GM19452 (cell line): ENCODE data around the gene DMAC1.

Experiments
- ATAC-seq: cut with Tn5 transposase; IDR thresholded peaks from one replicate; pipeline ENCODE4 v1.9.1; 2021; ENCODE audit not compliant: unreplicated experiment

The DMAC1 gene

DNA sequence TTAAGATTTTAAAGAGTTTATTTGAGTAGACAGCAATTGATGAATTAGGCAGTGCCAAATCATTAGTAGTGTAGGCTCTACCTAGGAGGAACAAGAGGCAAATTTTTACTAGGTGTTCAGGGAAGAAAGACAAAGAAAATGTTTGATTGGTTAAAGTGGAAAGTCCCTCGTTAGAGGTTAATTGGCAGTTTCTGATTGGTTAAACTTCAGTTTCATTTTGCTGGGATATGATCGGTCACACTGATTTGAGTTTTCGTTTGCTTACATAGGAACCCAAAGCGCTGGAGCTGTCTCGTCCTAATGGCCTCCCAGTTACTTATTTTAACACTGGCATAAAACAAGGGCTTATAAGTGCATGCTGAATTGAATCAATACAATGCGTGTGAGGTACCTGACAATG lies 15.1 kb downstream of the DMAC1 start:
- ATAC-seq, result no peak

DNA sequence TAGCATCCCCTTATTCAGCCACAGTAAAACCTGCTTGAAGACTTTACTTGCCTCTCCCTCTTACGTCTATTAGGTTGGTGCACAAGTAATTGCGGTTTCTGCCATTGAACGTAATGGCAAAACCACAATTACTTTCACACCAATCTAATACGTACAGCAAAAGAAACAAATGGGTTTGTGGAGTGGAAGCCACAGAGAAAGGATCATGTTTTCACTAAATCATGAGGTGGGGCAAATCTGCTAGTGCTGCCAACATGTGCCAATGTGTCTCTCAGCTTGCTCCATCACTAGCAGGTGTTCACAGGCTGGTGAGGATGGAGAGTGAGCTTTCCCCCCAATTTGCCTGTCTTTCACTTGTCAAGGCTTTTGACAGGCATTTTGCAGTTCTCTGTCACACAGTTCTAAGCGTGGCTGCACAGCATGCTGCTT lies 15.9 kb downstream of the DMAC1 start:
- ATAC-seq, result no peak

DNA sequence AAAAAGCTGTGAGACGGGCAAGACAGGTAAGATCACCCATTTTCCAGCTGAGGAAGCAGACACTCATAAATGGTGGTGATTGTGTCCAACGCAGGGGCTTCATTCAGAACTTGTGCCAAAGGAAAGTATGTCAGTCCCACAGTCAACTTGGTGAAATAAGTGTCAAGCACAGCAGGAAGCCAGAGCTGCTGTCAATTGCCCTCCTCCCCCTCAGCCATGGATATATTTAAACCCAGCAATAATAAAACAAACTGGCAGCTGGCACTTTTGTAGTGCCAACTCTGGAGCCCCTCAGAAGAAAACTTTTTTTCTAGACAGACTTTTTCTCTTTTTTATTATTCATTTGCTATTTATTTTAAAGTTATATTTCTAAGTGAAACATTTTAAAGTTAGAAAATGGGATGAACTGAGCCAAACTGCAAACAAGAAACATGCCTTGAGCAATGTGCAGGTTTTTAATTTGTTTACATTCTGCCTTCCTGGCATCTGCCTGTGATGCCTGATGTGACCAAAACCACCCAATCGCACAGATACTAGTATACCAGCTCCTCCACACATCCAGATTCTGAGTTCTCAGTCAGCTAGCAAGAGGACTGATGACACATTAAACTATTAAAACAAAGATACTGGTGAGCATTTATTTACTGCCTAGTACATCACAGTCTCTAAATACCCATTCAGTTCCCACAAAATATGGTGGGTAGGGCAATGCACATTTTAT lies 17.0 kb downstream of the DMAC1 start:
- no peak for ATAC-seq

DNA sequence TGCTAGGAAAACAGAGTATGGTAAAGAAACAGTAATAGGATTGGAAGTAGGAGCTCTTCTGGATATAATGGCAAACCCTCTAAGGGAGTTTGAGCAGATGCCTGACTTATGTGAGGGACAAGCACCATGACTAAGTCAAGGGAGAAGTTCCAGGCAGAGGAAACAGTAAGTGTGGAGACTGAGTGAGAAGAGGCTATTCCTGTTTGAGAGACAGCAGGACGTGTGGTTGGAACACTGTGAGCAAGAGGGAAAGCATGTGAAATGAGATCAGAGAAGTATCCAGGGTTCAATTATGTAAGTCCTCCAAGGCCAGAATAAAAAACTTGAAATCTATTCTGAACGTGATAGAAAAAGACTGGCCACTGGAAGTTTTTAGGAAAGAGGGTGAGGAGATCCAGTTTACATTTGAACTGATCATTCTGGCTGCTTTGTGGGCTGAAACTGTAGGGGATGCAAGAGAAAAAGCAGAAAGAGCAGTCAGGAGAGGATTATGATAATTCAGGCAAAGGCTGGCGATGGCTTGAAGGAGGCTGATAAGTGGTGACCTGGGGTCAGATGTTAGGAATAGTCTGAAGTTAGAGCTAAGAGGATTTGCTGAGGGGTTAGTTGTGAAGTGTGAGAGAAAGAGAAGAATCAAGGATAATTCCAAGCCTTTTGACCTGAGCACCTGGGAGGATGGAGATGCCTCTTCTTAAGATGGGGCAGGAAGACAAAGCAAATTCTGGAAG lies 19.2 kb downstream of the DMAC1 start:
- ATAC-seq, result no peak

- no peak for ATAC-seq
These were observed 20.6 kb downstream of the DMAC1 start for GRCh38 chr9:7778851-7779600.

DNA sequence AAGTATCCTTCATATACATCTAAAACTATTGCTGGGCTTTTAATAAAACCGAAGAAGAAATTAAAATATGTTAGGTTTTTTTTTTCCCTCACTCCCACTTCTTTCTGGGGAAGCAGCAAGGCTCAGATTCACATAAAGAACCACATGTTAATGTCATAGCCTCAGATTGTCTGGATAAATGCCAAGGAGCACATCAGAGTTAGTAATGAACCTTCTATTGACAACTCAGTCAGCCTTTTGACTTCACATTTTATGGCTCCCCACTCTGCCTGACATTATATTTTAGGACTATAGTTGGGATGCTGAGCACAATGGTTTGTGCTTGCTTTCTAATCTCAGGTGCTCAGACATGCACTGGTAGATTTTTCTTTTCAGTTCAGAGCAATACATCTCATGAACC lies 21.8 kb downstream of the DMAC1 start:
- no peak for ATAC-seq

GRCh38 chr9:7770111-7770510 lies 29.5 kb downstream of the DMAC1 start:
- ATAC-seq, result no peak

DNA sequence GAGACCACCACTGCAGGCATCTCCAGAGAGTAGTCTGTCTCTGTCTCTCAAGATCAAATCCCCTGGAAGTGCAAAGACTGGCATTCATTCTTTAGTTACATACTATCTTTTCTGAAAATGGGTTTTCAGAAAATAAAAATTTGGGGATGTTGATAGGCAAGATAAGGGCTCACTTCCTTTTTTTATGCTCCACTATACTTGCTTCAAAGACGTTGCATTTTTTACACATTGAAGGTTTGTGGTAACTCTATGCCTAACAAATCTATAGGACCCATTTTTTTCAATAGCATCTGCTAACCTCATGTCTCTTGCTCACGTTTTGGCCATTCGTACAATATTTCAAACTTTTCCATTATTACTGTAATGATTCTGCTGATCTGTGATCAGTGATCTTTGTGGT lies 37.0 kb downstream of the DMAC1 start:
- ATAC-seq, result no peak

DNA sequence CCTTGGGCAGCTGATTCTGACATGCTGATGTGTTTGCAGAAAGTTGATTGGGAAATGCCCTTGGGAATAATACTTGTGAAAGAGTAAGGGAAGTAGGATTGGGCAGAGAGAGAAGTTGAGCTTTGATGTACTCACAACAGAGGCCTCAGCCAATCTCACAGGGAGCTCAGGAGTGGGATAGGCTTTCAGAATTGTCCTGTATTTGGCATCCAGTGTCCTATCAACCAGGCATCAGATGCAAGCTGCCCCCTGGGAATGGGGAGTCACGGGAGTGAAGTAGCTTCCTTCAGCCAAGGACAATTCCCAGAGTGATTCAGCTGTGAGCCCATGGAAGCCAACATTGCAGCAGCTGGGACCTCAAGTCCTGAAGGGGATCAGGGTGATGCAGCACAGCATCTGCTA lies 39.6 kb downstream of the DMAC1 start:
- ATAC-seq, result no peak

GRCh38 chr9:7756088-7756487 lies 43.5 kb downstream of the DMAC1 start:
- ATAC-seq, result peak; percentile 99

DNA sequence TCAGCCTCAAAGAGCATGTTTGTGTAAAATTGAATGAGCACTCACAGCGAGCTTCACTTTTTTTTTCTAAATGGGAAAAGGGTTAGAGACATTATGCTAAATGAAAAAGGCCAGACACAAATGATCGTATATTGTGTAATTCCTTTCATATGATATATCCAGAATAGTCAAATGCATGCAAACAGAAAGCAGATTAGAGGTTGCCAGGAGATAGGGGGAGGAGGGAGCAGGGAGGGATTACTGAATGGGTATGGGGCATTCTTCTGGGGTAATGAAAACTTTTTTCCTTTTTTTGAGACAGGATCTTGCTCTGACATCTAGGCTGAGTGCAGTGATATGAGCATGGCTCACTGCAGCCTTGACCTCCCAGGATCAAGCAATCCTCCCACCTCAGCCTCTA lies 47.1 kb downstream of the DMAC1 start:
- ATAC-seq, result no peak
